NCI-H1694 (cell line): ENCODE data around the gene TCF7L1.
"Not testable (repeated sequence)": the region's sequence is repeated elsewhere in the genome, so short reads cannot be mapped to it uniquely, and the experiment has no call there.

Source experiments
- DNase-seq: peaks from one replicate; lab custom pipeline; 2025; lab: John Stamatoyannopoulos, UW

TCF7L1 gene

GRCh38 chr2:85184990-85185389 is 51.8 kb downstream of the TCF7L1 start:
- no peak for DNase-seq

- no peak for DNase-seq
These were observed 52.3 kb downstream of the TCF7L1 start for GRCh38 chr2:85185431-85185940.

GRCh38 chr2:85187069-85187468 is 53.9 kb downstream of the TCF7L1 start:
- no peak for DNase-seq

- DNase-seq, result peak; percentile 40
These were observed 55.7 kb downstream of the TCF7L1 start for GRCh38 chr2:85188852-85189251.

- DNase-seq, result no peak
These were observed 56.5 kb downstream of the TCF7L1 start for GRCh38 chr2:85189606-85190270.

GRCh38 chr2:85191157-85191556 is 58.0 kb downstream of the TCF7L1 start:
- no peak for DNase-seq

- DNase-seq, result no peak
These were observed 61.7 kb downstream of the TCF7L1 start for GRCh38 chr2:85194780-85195480.

- DNase-seq, result no peak
These were observed 62.8 kb downstream of the TCF7L1 start for GRCh38 chr2:85195956-85196355.

- DNase-seq, result no peak
These were observed 66.5 kb downstream of the TCF7L1 start for GRCh38 chr2:85199698-85200097.

- DNase-seq, result no peak
These were observed 76.7 kb downstream of the TCF7L1 start for GRCh38 chr2:85209887-85210286.

- no peak for DNase-seq
These were observed 77.3 kb downstream of the TCF7L1 start for GRCh38 chr2:85210511-85210910.

GRCh38 chr2:85211606-85212005 is 78.4 kb downstream of the TCF7L1 start:
- not testable (repeated sequence) for DNase-seq

- no peak for DNase-seq
These were observed 79.6 kb downstream of the TCF7L1 start for GRCh38 chr2:85212841-85213240.

GRCh38 chr2:85213404-85213803 is 80.2 kb downstream of the TCF7L1 start:
- no peak for DNase-seq

GRCh38 chr2:85213901-85214512 is 80.8 kb downstream of the TCF7L1 start:
- no peak for DNase-seq

- DNase-seq, result no peak
These were observed 81.9 kb downstream of the TCF7L1 start for GRCh38 chr2:85215081-85215447.

- peak; percentile 26 for DNase-seq
These were observed 82.5 kb downstream of the TCF7L1 start for GRCh38 chr2:85215448-85216401.

GRCh38 chr2:85216927-85217326 is 83.7 kb downstream of the TCF7L1 start:
- DNase-seq, result no peak

GRCh38 chr2:85221067-85221691 is 88.0 kb downstream of the TCF7L1 start:
- DNase-seq, result no peak

- DNase-seq, result no peak
These were observed 89.6 kb downstream of the TCF7L1 start for GRCh38 chr2:85222792-85223191.

GRCh38 chr2:85226783-85227182 is 93.6 kb downstream of the TCF7L1 start:
- DNase-seq, result no peak
